Pancreas (tissue), 10 donors: ENCODE measurements around the gene DHH. TPM values are rescaled to one million over a fixed set of nuclear protein-coding genes. Genes with fewer than 3 reads are reported as not detected.

ENCODE experiments used
- ATAC-seq, 4 donors: fragments of 200-7000 bp; cut with Tn5 transposase; one replicate each; pipeline versions ENCODE4 v1.8.0 to v1.9.1; 2020; ENCODE audit warnings: mild to moderate bottlenecking in 4 of 4, moderate library complexity in 4 of 4
- DNase-seq, 6 donors: peaks; one replicate each; pipeline ENCODE4 v3.0.0-alpha.2; 2020
- FAIRE-seq: peaks from 2 replicates; lab custom pipeline; 2012; peaks lifted over from hg19 to GRCh38; lab: Jason Lieb, UNC
- H3K27ac ChIP-seq, 4 donors: fragments of 200-600 bp; sonication (generic); 1 replicate in 3 of 4; 2 replicates in 1 of 4; pipeline versions ENCODE4 v1.5.0 to v1.8.0; 2020
- H3K27me3 ChIP-seq, 4 donors: fragments of 200-600 bp; one replicate each; pipeline ENCODE4 v1.8.0; 2021
- H3K36me3 ChIP-seq, 3 donors: fragments of 200-600 bp; sonication (generic) in 1 of 3; one replicate each; pipeline versions ENCODE4 v1.5.0 to v1.8.0; 2020 to 2021
- H3K4me1 ChIP-seq, 3 donors: fragments of 200-600 bp; one replicate each; pipeline ENCODE4 v1.8.0; 2021
- H3K4me3 ChIP-seq, 4 donors: fragments of 200-600 bp; sonication (generic) in 2 of 4; one replicate each; pipeline versions ENCODE4 v1.5.0 to v1.8.0; 2020 to 2021
- H3K9me3 ChIP-seq, 4 donors: fragments of 200-600 bp; one replicate each; pipeline ENCODE4 v1.8.0; 2021
- WGBS, 2 donors: extraction: QIAGEN DNeasy Blood & Tissue Kit; methylation state at CpG; one replicate each; pipeline ENCODE4 v1.1.7; 2013; 5-methylcytosine and 5-hydroxymethylcytosine counted together
- intact Hi-C, 3 donors: fragments of 100-400 bp; cut with DNase I; formaldehyde crosslinking; loops; one replicate each; pipeline versions ENCODE4 v1.11.1 to v1.14.2; 2022
- polyA plus RNA-seq, 2 donors: library from polyadenylated mRNA; stranded (reverse); fragments of 200-250 nt; gene quantifications; one replicate each; pipeline ENCODE4 v1.2.3, GENCODE V29; 2013
- total RNA-seq, 6 donors: library from RNA; stranded (reverse); fragmentation: NEBNext Ultra II Directional in 4 of 6; extraction: Animal tissue kit (Norgen Biotek cat#: 25700) in 4 of 6; gene quantifications; one replicate each; pipeline versions ENCODE4 v1.2.1 to v1.2.4, GENCODE V29; 2021 to 2023
- TF ChIP-seq, protein P1 (sequence below), 4 donors: fragments of 200-600 bp; sonication (generic) in 3 of 4; IDR thresholded peaks; one replicate each; pipeline versions ENCODE4 v1.5.0 to v1.8.0; 2021; ENCODE audit warnings: antibody characterized with exemption in 4 of 4
- donor health status: healthy with polysubstance abuse.
- donor health status: DM: no; HTN: no; CAD: no; lungs with moderate emphysema.
- donor health status: DM: no; HTN: no; CAD: no.
- donor health status: control.
- donor health status: control.
- donor health status: Bipolar disorder and iron deficiency.
- donor health status: DM: yes; HTN: yes; CAD: no.
- donor health status: DM: no; HTN: no; CAD: no.
- donor health status: DM: no; HTN: no; CAD: no.
- donor health status: DM: yes; HTN: yes; CAD: no.

DHH gene
- total and polyA plus RNA-seq, 8 donors: 0.03 to 0.53 (median 0.14) TPM; not detected in 1

DNA sequence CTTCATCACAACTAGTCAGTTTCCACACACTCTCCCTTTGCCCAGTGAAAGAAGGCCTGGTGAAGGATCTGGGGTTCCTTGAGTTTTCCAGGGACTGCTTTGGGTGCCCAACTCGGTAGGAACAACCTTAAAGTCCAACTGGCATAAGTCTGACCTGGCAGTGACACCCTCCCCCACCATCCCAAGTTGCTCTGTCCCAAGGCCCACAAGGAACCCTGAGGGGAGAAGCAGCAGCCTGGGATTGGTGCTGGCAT is 35.6 kb downstream of the DHH start:
- H3K27me3 ChIP-seq: no peaks in the 10 kb centered on the region
- H3K4me3 ChIP-seq: peak overlapping the region; percentile 93 to 99 (median 95)
- peaks cover 9 to 35% (median 29%) of the 10 kb centered on the region in 3 donors for H3K4me1 ChIP-seq
- intact Hi-C loops: no loop called here
- TF ChIP-seq, protein P1, sequence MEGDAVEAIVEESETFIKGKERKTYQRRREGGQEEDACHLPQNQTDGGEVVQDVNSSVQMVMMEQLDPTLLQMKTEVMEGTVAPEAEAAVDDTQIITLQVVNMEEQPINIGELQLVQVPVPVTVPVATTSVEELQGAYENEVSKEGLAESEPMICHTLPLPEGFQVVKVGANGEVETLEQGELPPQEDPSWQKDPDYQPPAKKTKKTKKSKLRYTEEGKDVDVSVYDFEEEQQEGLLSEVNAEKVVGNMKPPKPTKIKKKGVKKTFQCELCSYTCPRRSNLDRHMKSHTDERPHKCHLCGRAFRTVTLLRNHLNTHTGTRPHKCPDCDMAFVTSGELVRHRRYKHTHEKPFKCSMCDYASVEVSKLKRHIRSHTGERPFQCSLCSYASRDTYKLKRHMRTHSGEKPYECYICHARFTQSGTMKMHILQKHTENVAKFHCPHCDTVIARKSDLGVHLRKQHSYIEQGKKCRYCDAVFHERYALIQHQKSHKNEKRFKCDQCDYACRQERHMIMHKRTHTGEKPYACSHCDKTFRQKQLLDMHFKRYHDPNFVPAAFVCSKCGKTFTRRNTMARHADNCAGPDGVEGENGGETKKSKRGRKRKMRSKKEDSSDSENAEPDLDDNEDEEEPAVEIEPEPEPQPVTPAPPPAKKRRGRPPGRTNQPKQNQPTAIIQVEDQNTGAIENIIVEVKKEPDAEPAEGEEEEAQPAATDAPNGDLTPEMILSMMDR (IDR thresholded peaks at IDR 0.05): no peak
- no peak for FAIRE-seq
- peak overlapping the region in 2 of 4 donors; percentile 81 to 93 for H3K27ac ChIP-seq
- 0% methylated on average over 1 of the region's 1 CpG for WGBS, 2 donors
- peak in 1 of 6 donors; percentile 53 for DNase-seq
- H3K36me3 ChIP-seq: peaks cover 0 to under 1% (median 0%) of the 10 kb centered on the region in 3 donors
- H3K9me3 ChIP-seq: no peaks in the 10 kb centered on the region
- no peak for ATAC-seq

DNA sequence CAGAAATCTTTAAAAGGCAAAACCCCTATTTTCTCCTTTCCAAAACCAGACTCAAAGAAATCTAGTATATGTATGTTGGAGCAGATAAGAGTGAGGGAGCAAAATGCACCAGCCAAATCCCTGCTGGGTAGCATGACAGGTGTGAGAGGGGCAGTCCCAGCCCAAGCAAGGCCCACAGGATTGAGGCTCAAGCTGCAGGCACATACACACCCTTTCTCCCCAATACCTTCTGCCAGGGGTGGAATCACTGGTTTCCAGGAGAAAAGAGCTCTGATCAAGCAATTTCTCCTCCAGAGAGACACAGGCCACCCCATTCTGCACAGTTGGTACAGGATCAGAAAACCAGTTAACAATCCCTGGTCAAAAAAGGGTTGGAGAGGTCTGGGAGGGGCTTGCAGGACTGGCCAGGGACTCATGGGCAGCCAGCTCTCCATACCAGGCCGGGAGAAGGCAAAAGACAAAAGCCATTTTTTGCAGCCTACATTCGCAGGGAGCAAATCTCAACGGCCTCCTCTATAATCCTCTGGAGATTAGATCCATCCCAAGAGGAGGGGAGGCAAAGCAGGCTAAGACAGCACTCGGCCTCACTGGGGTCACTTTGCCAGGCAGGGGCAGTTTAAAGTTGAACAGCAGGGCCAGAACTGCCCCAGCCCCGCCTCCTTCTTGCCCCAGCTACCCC is 36.1 kb downstream of the DHH start:
- Histone ChIP-seq H3K4me1 (peaks cover 9 to 35% (median 29%) of the 10 kb centered on the region in 3 donors), H3K36me3 (peaks cover 0 to 5% (median 4%) of the 10 kb centered on the region in 3 donors), H3K27ac (peak overlapping the region in 2 of 4 donors; percentile 22 to 93), H3K4me3 (peak overlapping the region; percentile 93 to 99 (median 95)), H3K9me3 (no peaks in the 10 kb centered on the region), H3K27me3 (no peaks in the 10 kb centered on the region)
- WGBS, 2 donors: 2 to 4% methylated on average over 5 of the region's 5 CpGs
- no peak for FAIRE-seq
- TF ChIP-seq, protein P1 (IDR thresholded peaks at IDR 0.05): no peak
- DNase-seq: peak in 1 of 6 donors; percentile 43
- intact Hi-C loops: no loop called here
- ATAC-seq: no peak

DNA sequence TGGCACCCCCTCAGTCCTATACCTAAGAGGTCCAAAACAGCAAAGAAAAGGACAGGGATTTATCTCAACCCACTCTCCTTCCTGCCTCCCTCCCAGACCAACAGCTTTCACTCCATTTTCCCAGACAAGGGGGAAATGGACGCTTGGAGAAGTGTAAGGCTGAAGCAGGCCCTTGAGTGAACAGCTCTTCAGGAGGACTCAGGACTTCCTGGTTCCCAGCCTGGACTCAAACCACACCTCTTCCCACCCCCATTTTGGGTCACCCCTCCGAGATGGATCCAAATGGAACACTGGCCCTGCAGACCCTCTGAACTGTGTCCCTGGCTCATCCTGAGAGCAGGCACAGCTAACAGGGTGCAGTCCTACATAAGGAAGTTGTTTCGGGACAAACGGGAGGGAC is 36.7 kb downstream of the DHH start:
- 0 to 4% methylated on average over 4 of the region's 4 CpGs for WGBS, 2 donors
- intact Hi-C loops: no loop called here
- DNase-seq (peak in 1 of 6 donors; percentile 46), FAIRE-seq (no peak), ATAC-seq (no peak)
- TF ChIP-seq, protein P1 (IDR thresholded peaks at IDR 0.05): no peak
- Histone ChIP-seq H3K4me1 (peaks cover 9 to 35% (median 29%) of the 10 kb centered on the region in 3 donors), H3K4me3 (peak overlapping the region; percentile 93 to 99 (median 95)), H3K27ac (no peak overlapping the region), H3K9me3 (no peaks in the 10 kb centered on the region), H3K27me3 (no peaks in the 10 kb centered on the region), H3K36me3 (peaks cover 0 to 11% (median 6%) of the 10 kb centered on the region in 3 donors)

DNA sequence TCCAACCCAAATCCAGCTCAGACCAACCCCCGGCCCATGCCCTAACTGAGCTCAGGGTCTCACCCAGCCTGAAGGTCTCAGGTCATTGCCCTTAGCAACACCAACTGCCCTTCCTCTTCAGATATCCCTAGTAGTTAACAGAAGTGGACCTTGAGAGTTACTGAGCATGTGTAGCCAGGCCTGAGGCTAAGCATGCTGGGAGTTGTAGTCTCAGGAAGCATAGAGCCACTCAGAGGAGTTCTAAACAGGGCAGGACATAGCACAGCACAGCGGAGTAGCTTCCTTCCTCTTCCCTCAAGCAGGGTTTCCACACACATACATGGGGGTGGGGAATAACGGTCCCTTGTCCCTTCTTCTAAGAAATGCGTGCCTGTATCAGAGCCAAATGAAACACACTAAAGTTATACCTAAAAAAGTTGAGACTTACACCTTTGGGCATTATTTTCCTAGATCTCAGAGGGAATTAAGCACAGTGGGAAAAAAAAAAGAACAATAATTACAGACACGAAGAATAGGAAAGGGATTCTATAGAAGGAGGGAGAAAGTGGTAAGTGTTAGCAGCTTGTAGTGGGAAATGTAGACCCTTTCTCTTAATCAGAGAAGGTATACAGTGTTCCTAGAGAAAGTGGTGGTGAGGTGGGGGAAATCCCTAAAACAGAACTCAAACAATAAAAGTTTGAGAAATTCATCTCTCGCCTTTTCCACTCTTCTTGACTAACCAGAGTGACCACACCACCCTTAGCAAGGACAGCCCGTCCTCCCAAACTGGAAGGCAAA is 38.4 kb downstream of the DHH start:
- H3K4me1 ChIP-seq: peaks cover 9 to 35% (median 29%) of the 10 kb centered on the region in 3 donors
- H3K4me3 ChIP-seq: peak overlapping the region in 1 of 4 donors; percentile 95
- no peak overlapping the region for H3K27ac ChIP-seq
- DNase-seq: peak in 4 of 6 donors; percentile 21 to 61 (median 52)
- 45 to 52% methylated on average over 7 of the region's 7 CpGs for WGBS, 2 donors
- no peak for FAIRE-seq
- intact Hi-C loops: no loop called here
- H3K27me3 ChIP-seq: no peaks in the 10 kb centered on the region
- no peaks in the 10 kb centered on the region for H3K9me3 ChIP-seq
- peaks cover 2 to 28% (median 12%) of the 10 kb centered on the region in 3 donors for H3K36me3 ChIP-seq
- TF ChIP-seq, protein P1 (IDR thresholded peaks at IDR 0.05): no peak
- ATAC-seq: peak; percentile 25 to 54 (median 50)
